Activated T-cell treated with anti-CD3 and anti-CD28 coated beads for 1 hour (primary cell): ENCODE results near the gene MFSD2B.

Source experiments
- DNase-seq: peaks from one replicate; pipeline ENCODE4 v3.0.0-alpha.2; 2020; ENCODE audit warnings: low read depth

The MFSD2B gene

GRCh38 chr2:24051833-24052232, 41.9 kb downstream of the MFSD2B start:
- DNase-seq, result no peak

- no peak for DNase-seq
Observed at GRCh38 chr2:24052951-24053350, 43.1 kb downstream of the MFSD2B start.

GRCh38 chr2:24054366-24055010, 44.6 kb downstream of the MFSD2B start:
- no peak for DNase-seq

GRCh38 chr2:24055750-24056149, 45.9 kb downstream of the MFSD2B start:
- DNase-seq, result no peak

GRCh38 chr2:24058564-24059271, 48.8 kb downstream of the MFSD2B start:
- DNase-seq, result no peak

- DNase-seq, result no peak
Observed at GRCh38 chr2:24065341-24065740, 55.5 kb downstream of the MFSD2B start.

- no peak for DNase-seq
Observed at GRCh38 chr2:24072259-24072658, 62.4 kb downstream of the MFSD2B start.

- no peak for DNase-seq
Observed at GRCh38 chr2:24073816-24074215, 63.9 kb downstream of the MFSD2B start.

- no peak for DNase-seq
Observed at GRCh38 chr2:24075259-24075658, 65.4 kb downstream of the MFSD2B start.
